Measurements from ENCODE around the gene NR0B2.
A peak's percentile ranks its signal among the peaks of the same experiment; 100 is the strongest.

Gene NR0B2

DNA sequence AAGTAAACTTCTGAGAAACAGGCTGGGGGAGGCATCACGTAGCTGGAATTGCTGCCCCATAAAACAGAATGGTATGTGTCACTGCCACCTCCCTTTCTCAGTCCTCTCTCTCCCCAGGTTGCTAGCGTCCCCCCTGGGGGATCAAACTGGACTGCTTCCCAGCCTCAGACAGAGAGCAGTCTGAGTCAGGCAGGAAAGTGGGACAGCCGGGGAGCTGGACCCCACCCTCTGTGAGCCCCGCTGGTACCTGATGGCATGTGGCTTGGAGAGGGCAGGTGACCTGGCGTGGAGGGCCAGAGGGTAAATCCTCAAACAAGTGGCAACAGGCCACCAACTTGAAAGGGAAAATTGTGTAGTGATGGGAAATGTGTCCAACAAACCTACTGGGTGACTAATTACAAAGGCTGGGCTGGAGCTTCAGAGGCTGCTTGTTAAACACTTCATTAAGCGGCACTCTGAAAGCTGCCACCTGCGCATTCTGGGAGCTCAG lies 51.8 kb downstream of the NR0B2 start:
- no peak overlapping the region for H2AFZ ChIP-seq (ENCODE audit: low read length)
- no peak overlapping the region for H3K9ac ChIP-seq (ENCODE audit: low read depth, low read length, poor library complexity)
- peaks cover 4% of the 10 kb centered on the region for H3K79me1 ChIP-seq (ENCODE audit: low read depth, low read length)
- H4K91ac ChIP-seq (ENCODE audit: low read depth, low read length, poor library complexity) = no peak overlapping the region
- peak overlapping the region; percentile 23 for H2AK5ac ChIP-seq (ENCODE audit: low read depth, low read length)
- no peaks in the 10 kb centered on the region for H3K27me3 ChIP-seq (ENCODE audit: control insufficient read depth in 3 of 3, insufficient read depth in 3 of 3, low read depth in 1 of 3, low read length in 3 of 3)
- H3K4me2 ChIP-seq (ENCODE audit: insufficient read depth, low read length, poor library complexity, severe bottlenecking) = no peak overlapping the region
- H2BK5ac ChIP-seq (ENCODE audit: low read length) = no peak overlapping the region
- H3K9me3 ChIP-seq (replicated peaks in 1 of 2; ENCODE audit: control insufficient read depth in 2 of 2, insufficient read depth in 1 of 2, low read depth in 1 of 2, low read length in 2 of 2) = no peaks in the 10 kb centered on the region
- WGBS, 2 donors (ENCODE audit: extremely low coverage in 2 of 2, insufficient read length in 2 of 2, insufficient replicate concordance in 1 of 2) = no CpG with 5 or more reads among the region's 7 CpGs
- H3K27ac ChIP-seq (replicated peaks; ENCODE audit: low read length) = peak overlapping the region; percentile 63
- no peak for DNase-seq (ENCODE audit: low spot score)
- H3K4me3 ChIP-seq (ENCODE audit: low read length in 2 of 2) = no peak overlapping the region
- peak overlapping the region; percentile 6 for H2BK15ac ChIP-seq (ENCODE audit: low read length)
- no peak overlapping the region for H2BK12ac ChIP-seq (ENCODE audit: low read length)
- peak overlapping the region; percentile 16 for H3K18ac ChIP-seq (ENCODE audit: low read length)
- no peaks in the 10 kb centered on the region for H3K36me3 ChIP-seq (replicated peaks in 1 of 2; ENCODE audit: control insufficient read depth in 2 of 2, insufficient read depth in 2 of 2, low read length in 2 of 2)
- H3K4me1 ChIP-seq (ENCODE audit: control insufficient read depth in 2 of 2, insufficient read depth in 1 of 2, low read depth in 1 of 2, low read length in 2 of 2) = peaks cover 6 to 23% of the 10 kb centered on the region in 2 donors
- peak overlapping the region; percentile 25 for H4K8ac ChIP-seq (ENCODE audit: low read depth, low read length)
- H3K23ac ChIP-seq (ENCODE audit: low read depth, low read length, poor library complexity) = no peak overlapping the region
- no peak overlapping the region for H3K14ac ChIP-seq (ENCODE audit: low read length)
- no peak overlapping the region for H3K4ac ChIP-seq (ENCODE audit: low read length)
- no peak overlapping the region for H2BK120ac ChIP-seq (ENCODE audit: low read depth, low read length)

All from neuronal stem cell (in vitro differentiated cells).